ENCODE results near the gene LMAN1L. TPM values are rescaled to one million over a fixed set of nuclear protein-coding genes. Genes with fewer than 3 reads are reported as not detected.
A peak's percentile ranks its signal among the peaks of the same experiment; 100 is the strongest.

LMAN1L gene
- total RNA-seq, 1 donor from 2014 or later: not detected

DNA sequence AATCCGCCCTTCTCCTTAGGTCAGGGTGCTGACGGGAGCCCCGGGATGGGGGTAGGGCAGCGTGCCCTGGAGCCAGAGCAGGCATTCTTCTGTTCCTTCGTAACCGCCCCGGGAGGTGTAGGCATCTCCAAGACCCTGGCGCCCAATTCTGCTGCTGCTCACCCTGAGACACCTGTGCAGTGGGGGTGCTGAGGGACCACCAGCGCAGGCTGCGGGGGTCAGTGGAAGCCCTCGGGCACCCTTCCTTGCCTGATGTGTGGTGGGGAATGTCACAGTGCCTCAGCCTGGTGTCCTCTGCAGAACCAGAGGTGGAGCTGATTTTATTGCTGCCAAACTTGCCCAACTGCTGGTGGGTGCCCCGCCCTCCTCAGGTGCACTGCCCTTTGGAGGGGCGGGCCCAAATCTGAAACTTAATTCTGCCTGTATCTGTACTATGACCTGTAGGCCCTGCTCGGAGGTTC lies 23.4 kb upstream of the LMAN1L start:
- H3K27me3 ChIP-seq: no peaks in the 10 kb centered on the region
- peaks cover 100% of the 10 kb centered on the region for H3K4me1 ChIP-seq
- no peak for DNase-seq (ENCODE audit: extremely low spot score in 2 of 2)
- peak overlapping the region; percentile 76 for H3K27ac ChIP-seq
- no peak for TF ChIP-seq POLR2A (IDR thresholded peaks at IDR 0.05)
- TF ChIP-seq, protein P1, sequence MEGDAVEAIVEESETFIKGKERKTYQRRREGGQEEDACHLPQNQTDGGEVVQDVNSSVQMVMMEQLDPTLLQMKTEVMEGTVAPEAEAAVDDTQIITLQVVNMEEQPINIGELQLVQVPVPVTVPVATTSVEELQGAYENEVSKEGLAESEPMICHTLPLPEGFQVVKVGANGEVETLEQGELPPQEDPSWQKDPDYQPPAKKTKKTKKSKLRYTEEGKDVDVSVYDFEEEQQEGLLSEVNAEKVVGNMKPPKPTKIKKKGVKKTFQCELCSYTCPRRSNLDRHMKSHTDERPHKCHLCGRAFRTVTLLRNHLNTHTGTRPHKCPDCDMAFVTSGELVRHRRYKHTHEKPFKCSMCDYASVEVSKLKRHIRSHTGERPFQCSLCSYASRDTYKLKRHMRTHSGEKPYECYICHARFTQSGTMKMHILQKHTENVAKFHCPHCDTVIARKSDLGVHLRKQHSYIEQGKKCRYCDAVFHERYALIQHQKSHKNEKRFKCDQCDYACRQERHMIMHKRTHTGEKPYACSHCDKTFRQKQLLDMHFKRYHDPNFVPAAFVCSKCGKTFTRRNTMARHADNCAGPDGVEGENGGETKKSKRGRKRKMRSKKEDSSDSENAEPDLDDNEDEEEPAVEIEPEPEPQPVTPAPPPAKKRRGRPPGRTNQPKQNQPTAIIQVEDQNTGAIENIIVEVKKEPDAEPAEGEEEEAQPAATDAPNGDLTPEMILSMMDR (IDR thresholded peaks at IDR 0.05): no peak
- no peak for TF ChIP-seq POLR2AphosphoS5 (IDR thresholded peaks at IDR 0.05; ENCODE audit: insufficient read depth in 1 of 2, low read depth in 1 of 2)
- no peak overlapping the region for H3K4me3 ChIP-seq
- H3K9me3 ChIP-seq: no peaks in the 10 kb centered on the region
- no peaks in the 10 kb centered on the region for H3K36me3 ChIP-seq
- intact Hi-C loops (cut with DNase I): loop anchor here (10.0 kb wide), 1 partner anchor 414 kb away; no protein-coding TSS in a partner anchor

DNA sequence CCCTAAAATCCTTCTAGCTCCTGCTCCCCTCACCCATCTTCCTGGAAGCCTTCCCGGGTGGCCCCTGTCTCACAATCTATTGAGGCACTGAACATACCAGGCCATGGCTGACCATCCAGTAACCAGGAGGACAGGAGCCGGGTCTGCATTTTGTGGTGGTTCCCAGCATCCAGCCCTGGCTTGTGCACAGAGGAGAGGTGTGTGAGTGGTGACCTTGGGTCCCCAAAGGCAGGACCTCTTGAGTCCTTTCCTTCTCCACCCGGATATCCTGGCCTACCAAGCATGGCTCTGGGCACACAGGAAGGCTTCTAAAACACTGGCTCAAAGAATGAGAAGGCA lies 22.9 kb upstream of the LMAN1L start:
- no peak for DNase-seq (ENCODE audit: extremely low spot score in 2 of 2)
- intact Hi-C loops (cut with DNase I): loop anchor here (10.0 kb wide), 1 partner anchor 415 kb away; no protein-coding TSS in a partner anchor
- Histone ChIP-seq H3K4me1 (peaks cover 100% of the 10 kb centered on the region), H3K27me3 (no peaks in the 10 kb centered on the region), H3K27ac (peak overlapping the region; percentile 76), H3K4me3 (no peak overlapping the region), H3K36me3 (no peaks in the 10 kb centered on the region), H3K9me3 (no peaks in the 10 kb centered on the region)
- TF ChIP-seq POLR2A (IDR thresholded peaks at IDR 0.05): no peak
- TF ChIP-seq POLR2AphosphoS5 (IDR thresholded peaks at IDR 0.05; ENCODE audit: insufficient read depth in 1 of 2, low read depth in 1 of 2): no peak
- TF ChIP-seq, protein P1 (IDR thresholded peaks at IDR 0.05): no peak

DNA sequence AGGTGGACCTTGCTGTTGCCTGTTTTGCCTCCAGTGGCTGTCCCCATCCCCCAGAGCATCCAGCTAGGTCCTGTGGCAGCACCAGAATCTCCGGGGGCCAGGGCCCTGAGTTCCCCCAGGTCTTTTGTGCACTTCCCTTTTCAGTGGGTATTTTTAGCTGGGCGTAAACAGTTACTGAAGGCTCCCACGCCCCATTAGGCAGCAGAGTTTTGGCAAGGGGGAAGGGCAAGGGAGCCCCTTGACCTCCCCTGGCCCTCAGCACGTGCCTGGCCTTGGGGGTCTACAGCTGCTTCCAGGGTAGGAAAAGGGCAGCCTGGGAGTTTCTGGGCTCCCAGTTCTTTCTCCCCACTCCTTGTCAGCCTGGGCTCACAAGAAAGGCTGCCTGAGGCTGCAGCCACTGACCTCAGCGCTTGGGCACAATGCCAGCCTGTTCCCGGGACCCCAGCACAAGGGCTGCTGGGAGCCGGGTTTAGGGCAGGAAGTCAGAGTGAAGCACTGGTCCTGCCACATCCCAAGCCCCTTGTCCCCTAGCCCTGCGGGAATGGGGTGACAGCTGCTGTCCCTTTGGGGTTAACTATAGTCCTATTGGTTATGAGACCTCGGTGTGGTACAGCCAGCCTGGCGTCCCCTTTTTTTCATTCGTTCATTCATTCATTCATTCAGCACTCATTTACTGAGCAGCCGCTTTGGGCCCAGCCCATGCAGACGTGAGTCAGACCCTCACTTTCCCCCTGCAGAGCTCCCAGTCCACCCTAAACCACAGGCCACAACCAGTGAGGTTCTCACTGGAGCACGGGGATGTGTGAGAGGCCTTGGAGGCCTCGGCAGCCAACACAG lies 22.3 kb upstream of the LMAN1L start:
- no peak for DNase-seq (ENCODE audit: extremely low spot score in 2 of 2)
- H3K27me3 ChIP-seq: no peaks in the 10 kb centered on the region
- H3K4me1 ChIP-seq: peaks cover 100% of the 10 kb centered on the region
- peak overlapping the region; percentile 76 for H3K27ac ChIP-seq
- no peaks in the 10 kb centered on the region for H3K36me3 ChIP-seq
- TF ChIP-seq POLR2AphosphoS5 (IDR thresholded peaks at IDR 0.05; ENCODE audit: insufficient read depth in 1 of 2, low read depth in 1 of 2) (no peak), POLR2A (IDR thresholded peaks at IDR 0.05) (no peak)
- TF ChIP-seq, protein P1 (IDR thresholded peaks at IDR 0.05): no peak
- no peak overlapping the region for H3K4me3 ChIP-seq
- no peaks in the 10 kb centered on the region for H3K9me3 ChIP-seq
- intact Hi-C loops (cut with DNase I): no loop called here

DNA sequence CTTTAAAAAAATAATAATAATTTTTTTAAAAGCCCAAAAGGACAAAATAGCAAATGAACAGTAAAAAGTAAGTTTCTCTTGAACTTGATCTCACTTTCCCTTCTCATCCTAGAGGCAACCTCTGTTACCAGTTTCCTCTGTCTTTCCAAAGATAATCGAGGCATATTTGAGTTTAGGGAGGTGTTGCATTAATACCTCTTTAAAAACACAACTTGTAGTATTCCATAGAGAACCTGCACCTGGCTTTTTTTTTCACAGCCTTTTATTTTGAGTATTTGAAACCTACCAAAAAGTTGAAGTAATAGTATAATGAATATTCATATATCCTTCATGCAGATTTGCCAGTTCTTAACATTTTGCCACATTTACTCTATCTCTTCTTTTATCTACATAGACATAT lies 21.6 kb upstream of the LMAN1L start:
- intact Hi-C loops (cut with DNase I): no loop called here
- H3K27ac ChIP-seq: peak overlapping the region; percentile 76

More for the DNA sequence above, 21.6 kb upstream of the LMAN1L start:
- H3K4me3 ChIP-seq: no peak overlapping the region
- no peaks in the 10 kb centered on the region for H3K27me3 ChIP-seq
- no peaks in the 10 kb centered on the region for H3K36me3 ChIP-seq
- H3K4me1 ChIP-seq: peaks cover 95% of the 10 kb centered on the region
- TF ChIP-seq POLR2A (IDR thresholded peaks at IDR 0.05): no peak
- no peak for TF ChIP-seq POLR2AphosphoS5 (IDR thresholded peaks at IDR 0.05; ENCODE audit: insufficient read depth in 1 of 2, low read depth in 1 of 2)
- TF ChIP-seq, protein P1 (IDR thresholded peaks at IDR 0.05): no peak
- no peak for DNase-seq (ENCODE audit: extremely low spot score in 2 of 2)
- H3K9me3 ChIP-seq: no peaks in the 10 kb centered on the region

All from vagina (tissue), 2 donors.